A549 (cell line): ENCODE measurements around the gene ZNF664.

Source experiments
- CTCF ChIP-seq: fragments of >200 bp; sonication (Bioruptor Twin); formaldehyde crosslinking; IDR thresholded peaks from 3 replicates; pipeline ENCODE4 v1.5.1; 2016
- HOXA7 ChIP-seq: fragments of 250-450 bp; sonication (Bioruptor Pico); IDR thresholded peaks from 2 replicates; pipeline ENCODE4 v1.5.0; 2020; ENCODE audit warnings: mild to moderate bottlenecking, moderate library complexity
- HOXB5 ChIP-seq: fragments of 250-450 bp; sonication (Bioruptor Pico); IDR thresholded peaks from 2 replicates; pipeline ENCODE4 v1.5.0; 2020; ENCODE audit warnings: mild to moderate bottlenecking, moderate library complexity
- POLR2A ChIP-seq: IDR thresholded peaks from 2 replicates; pipeline ENCODE4 v1.6.1; 2012; ENCODE audit warnings: mild to moderate bottlenecking, low read length
- TF ChIP-seq, protein P1 (sequence below): fragments of 250-450 bp; sonication (Bioruptor Pico); IDR thresholded peaks from 2 replicates; pipeline ENCODE4 v1.5.0; 2021; ENCODE audit warnings: mild to moderate bottlenecking, moderate library complexity, borderline replicate concordance

DNA sequence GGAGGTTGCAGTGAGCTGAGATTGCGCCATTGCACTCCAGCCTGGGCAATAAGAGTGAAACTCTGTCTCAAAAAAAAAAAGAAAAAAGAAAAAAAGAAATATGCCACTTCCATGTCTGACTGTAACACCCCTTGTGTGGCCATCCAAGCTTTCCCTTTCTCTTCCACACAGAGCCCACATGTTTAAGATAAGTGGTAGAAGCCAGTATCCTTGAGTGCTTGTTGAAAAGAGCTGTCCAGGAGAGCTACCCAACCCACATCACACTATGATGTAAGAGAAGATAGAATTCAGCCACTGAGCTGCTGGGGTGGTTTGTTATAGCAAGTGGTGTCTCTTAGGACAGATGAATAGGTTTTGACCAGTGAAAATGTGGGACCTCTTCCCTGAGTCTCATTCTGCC lies 82.1 kb downstream of the ZNF664 start:
- TF ChIP-seq CTCF (no peak), HOXA7 (CRISPR knock-in tag) (no peak), POLR2A (no peak), HOXB5 (no peak)
- TF ChIP-seq, protein P1, sequence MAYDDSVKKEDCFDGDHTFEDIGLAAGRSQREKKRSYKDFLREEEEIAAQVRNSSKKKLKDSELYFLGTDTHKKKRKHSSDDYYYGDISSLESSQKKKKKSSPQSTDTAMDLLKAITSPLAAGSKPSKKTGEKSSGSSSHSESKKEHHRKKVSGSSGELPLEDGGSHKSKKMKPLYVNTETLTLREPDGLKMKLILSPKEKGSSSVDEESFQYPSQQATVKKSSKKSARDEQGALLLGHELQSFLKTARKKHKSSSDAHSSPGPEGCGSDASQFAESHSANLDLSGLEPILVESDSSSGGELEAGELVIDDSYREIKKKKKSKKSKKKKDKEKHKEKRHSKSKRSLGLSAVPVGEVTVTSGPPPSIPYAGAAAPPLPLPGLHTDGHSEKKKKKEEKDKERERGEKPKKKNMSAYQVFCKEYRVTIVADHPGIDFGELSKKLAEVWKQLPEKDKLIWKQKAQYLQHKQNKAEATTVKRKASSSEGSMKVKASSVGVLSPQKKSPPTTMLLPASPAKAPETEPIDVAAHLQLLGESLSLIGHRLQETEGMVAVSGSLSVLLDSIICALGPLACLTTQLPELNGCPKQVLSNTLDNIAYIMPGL: no peak
